Fibroblast of pulmonary artery (primary cell): ENCODE data around the gene KRTAP5-6.
A peak's percentile ranks its signal among the peaks of the same experiment; 100 is the strongest.

Experiments
- DNase-seq: peaks from one replicate; pipeline ENCODE4 v3.0.0-alpha.2; 2010; ENCODE audit warnings: low read depth
- H3K4me3 ChIP-seq: replicated peaks from 2 replicates; pipeline ENCODE4 v1.5.1; 2011; ENCODE audit warnings: low read depth, mild to moderate bottlenecking, control low read depth, low read length, moderate library complexity
- CTCF ChIP-seq: IDR thresholded peaks from 2 replicates; pipeline ENCODE4 v1.5.1; 2011; ENCODE audit warnings: mild to moderate bottlenecking, control low read depth, low read length, inconsistent platforms; ENCODE audit errors: missing control alignments

KRTAP5-6 gene

GRCh38 chr11:1691026-1691877, 5.7 kb upstream of the KRTAP5-6 start:
- H3K4me3 ChIP-seq: no peak overlapping the region
- no peak for TF ChIP-seq CTCF
- no peak for DNase-seq

GRCh38 chr11:1691878-1692707, 4.9 kb upstream of the KRTAP5-6 start:
- H3K4me3 ChIP-seq: no peak overlapping the region
- no peak for DNase-seq
- TF ChIP-seq CTCF: no peak

GRCh38 chr11:1692708-1693326, 4.2 kb upstream of the KRTAP5-6 start:
- no peak overlapping the region for H3K4me3 ChIP-seq
- no peak for TF ChIP-seq CTCF
- DNase-seq: no peak

- peak; percentile 66 for DNase-seq
- peak; percentile 87 for TF ChIP-seq CTCF
- no peak overlapping the region for H3K4me3 ChIP-seq
These were observed 3.5 kb upstream of the KRTAP5-6 start for GRCh38 chr11:1693327-1694063.

- no peak overlapping the region for H3K4me3 ChIP-seq
- peak; percentile 71 for DNase-seq
- peak; percentile 81 for TF ChIP-seq CTCF
These were observed 2.7 kb upstream of the KRTAP5-6 start for GRCh38 chr11:1694064-1694845.
